NT2/D1 (cell line): Measurements from ENCODE around the gene NRCAM.

ENCODE experiments used
- SUZ12 ChIP-seq: IDR thresholded peaks from 2 replicates; pipeline ENCODE4 v1.6.1; 2011; ENCODE audit not compliant: insufficient read length, insufficient read depth; ENCODE audit errors: extremely low read depth
- YY1 ChIP-seq: IDR thresholded peaks from 2 replicates; pipeline ENCODE4 v1.6.1; 2011; ENCODE audit not compliant: insufficient read length, insufficient read depth
- ZNF274 ChIP-seq: IDR thresholded peaks from 2 replicates; pipeline ENCODE4 v1.6.1; 2011; ENCODE audit warnings: mild to moderate bottlenecking, low read depth, low read length

- no peak for TF ChIP-seq YY1
- TF ChIP-seq ZNF274 = no peak
- no peak for TF ChIP-seq SUZ12
These were observed 252.7 kb downstream of the NRCAM start for GRCh38 chr7:108203537-108203936.
